Prostate gland (tissue), 2 donors: ENCODE data around the gene UBE2H.

ENCODE experiments used
- CTCF ChIP-seq, 4 experiments: fragments of 200-600 bp in 2 of 4; fragments of 450-650 bp in 2 of 4; sonication (generic) in 2 of 4; IDR thresholded peaks; 1 replicate in 3 of 4; 2 replicates in 1 of 4; pipeline ENCODE4 v1.5.1; 2016 to 2019; ENCODE audit warnings: antibody characterized with exemption in 4 of 4, mild to moderate bottlenecking in 2 of 4, moderate library complexity in 2 of 4
- POLR2A ChIP-seq: fragments of 450-650 bp; IDR thresholded peaks from one replicate; pipeline ENCODE4 v1.6.1; 2016; ENCODE audit warnings: antibody characterized with exemption, mild to moderate bottlenecking
- POLR2AphosphoS5 ChIP-seq: sonication (generic); formaldehyde crosslinking; IDR thresholded peaks from one replicate; pipeline ENCODE4 v1.6.1; 2017; ENCODE audit warnings: antibody characterized with exemption

- no peak for TF ChIP-seq CTCF (IDR thresholded peaks at IDR 0.05)
- no peak for TF ChIP-seq POLR2A
- TF ChIP-seq POLR2AphosphoS5 = no peak
Measured at GRCh38 chr7:129857313-129857712, 95.4 kb downstream of the UBE2H start.
